Ovary (tissue), 9 donors: ENCODE data around the gene ROPN1B. TPM values are rescaled to one million over a fixed set of nuclear protein-coding genes. Genes with fewer than 3 reads are reported as not detected.

Source experiments
- DNase-seq, 5 donors: peaks; one replicate each; pipeline ENCODE4 v3.0.0-alpha.2; 2019 to 2020
- H3K27ac ChIP-seq, 2 donors: fragments of 200-600 bp; one replicate each; pipeline versions ENCODE4 v1.5.1 to v1.8.0; 2019 to 2022
- H3K27me3 ChIP-seq: fragments of 200-600 bp; one replicate; pipeline ENCODE4 v1.8.0; 2022
- H3K36me3 ChIP-seq: fragments of 200-600 bp; sonication (generic); one replicate; pipeline ENCODE4 v1.5.1; 2019
- H3K4me1 ChIP-seq: one replicate; pipeline ENCODE4 v1.8.1; 2013; ENCODE audit warnings: mild to moderate bottlenecking, moderate library complexity; ENCODE audit not compliant: insufficient read depth
- H3K4me3 ChIP-seq: fragments of 200-600 bp; sonication (generic); one replicate; pipeline ENCODE4 v1.5.1; 2017
- H3K9me3 ChIP-seq, 2 donors: fragments of 200-600 bp in 1 of 2; sonication (generic) in 1 of 2; one replicate each; pipeline versions ENCODE4 v1.5.1 to v1.8.1; 2013 to 2019; ENCODE audit warnings: mild to moderate bottlenecking in 1 of 2, moderate library complexity in 1 of 2
- EP300 ChIP-seq: sonication (generic); formaldehyde crosslinking; IDR thresholded peaks from one replicate; pipeline ENCODE4 v1.6.1; 2017; ENCODE audit warnings: antibody characterized with exemption
- POLR2A ChIP-seq: fragments of 450-650 bp; IDR thresholded peaks from one replicate; pipeline ENCODE4 v1.6.1; 2017; ENCODE audit warnings: antibody characterized with exemption, mild to moderate bottlenecking, moderate library complexity
- whole genome bisulfite sequencing, 3 donors: extraction: QIAGEN DNeasy Blood & Tissue Kit in 1 of 3; methylation state at CpG; one replicate each; pipeline versions ENCODE4 v1.1.5 to v1.1.7; 2013 to 2017; 5-methylcytosine and 5-hydroxymethylcytosine counted together
- intact Hi-C, 4 donors: fragments of 100-400 bp; cut with DNase I; formaldehyde crosslinking; loops; one replicate each; pipeline versions ENCODE4 v1.11.0 to v1.15.1; 2022 to 2023
- polyA plus RNA-seq, 2 donors: library from polyadenylated mRNA; stranded (reverse); fragments of 200-250 nt in 1 of 2; fragments of 350-450 nt in 1 of 2; fragmentation: Illumina TruSeq in 1 of 2; extraction: RNeasy Lipid Tissue Mini Kit (QIAGEN cat#74804) in 1 of 2; gene quantifications; one replicate each; pipeline ENCODE4 v1.2.3, GENCODE V29; 2013 to 2014
- total RNA-seq, 7 donors: library from RNA; depleted of rRNA in 2 of 7; stranded (reverse); fragments of >200 nt in 2 of 7; fragmentation: NEBNext Ultra II Directional in 3 of 7; extraction: Animal tissue kit (Norgen Biotek cat#: 25700) in 3 of 7; gene quantifications; one replicate each; pipeline versions ENCODE4 v1.1.0 to v1.2.4, GENCODE V29; 2016 to 2023
- TF ChIP-seq, protein P1 (sequence below), 3 donors: fragments of 450-650 bp in 2 of 3; fragments of 200-600 bp in 1 of 3; IDR thresholded peaks; one replicate each; pipeline versions ENCODE4 v1.5.1 to v1.8.0; 2016 to 2022; ENCODE audit warnings: antibody characterized with exemption in 3 of 3, mild to moderate bottlenecking in 1 of 3
- donor health status: DM: no; HTN: no; CAD: no; lungs with moderate emphysema.
- donor health status: DM: no; HTN: no; CAD: no.
- donor health status: Bipolar disorder and iron deficiency.
- donor health status: DM: yes; HTN: yes; CAD: no.
- donor health status: DM: no; HTN: no; CAD: no.
- donor health status: DM: yes; HTN: yes; CAD: no.

ROPN1B gene
- total and polyA plus RNA-seq, 9 donors: 0.23 TPM; not detected in 8

GRCh38 chr3:126018995-126019394 is 50.0 kb downstream of the ROPN1B start:
- no peaks in the 10 kb centered on the region for H3K36me3 ChIP-seq
- no peaks in the 10 kb centered on the region for H3K9me3 ChIP-seq
- H3K4me1 ChIP-seq: no peaks in the 10 kb centered on the region
- H3K27me3 ChIP-seq: no peaks in the 10 kb centered on the region
- no peak overlapping the region for H3K4me3 ChIP-seq
- intact Hi-C loops: no loop called here
- 91 to 97% (median 91%) methylated on average over 7 of the region's 7 CpGs for WGBS, 3 donors
- TF ChIP-seq EP300: no peak
- TF ChIP-seq POLR2A: no peak
- TF ChIP-seq, protein P1, sequence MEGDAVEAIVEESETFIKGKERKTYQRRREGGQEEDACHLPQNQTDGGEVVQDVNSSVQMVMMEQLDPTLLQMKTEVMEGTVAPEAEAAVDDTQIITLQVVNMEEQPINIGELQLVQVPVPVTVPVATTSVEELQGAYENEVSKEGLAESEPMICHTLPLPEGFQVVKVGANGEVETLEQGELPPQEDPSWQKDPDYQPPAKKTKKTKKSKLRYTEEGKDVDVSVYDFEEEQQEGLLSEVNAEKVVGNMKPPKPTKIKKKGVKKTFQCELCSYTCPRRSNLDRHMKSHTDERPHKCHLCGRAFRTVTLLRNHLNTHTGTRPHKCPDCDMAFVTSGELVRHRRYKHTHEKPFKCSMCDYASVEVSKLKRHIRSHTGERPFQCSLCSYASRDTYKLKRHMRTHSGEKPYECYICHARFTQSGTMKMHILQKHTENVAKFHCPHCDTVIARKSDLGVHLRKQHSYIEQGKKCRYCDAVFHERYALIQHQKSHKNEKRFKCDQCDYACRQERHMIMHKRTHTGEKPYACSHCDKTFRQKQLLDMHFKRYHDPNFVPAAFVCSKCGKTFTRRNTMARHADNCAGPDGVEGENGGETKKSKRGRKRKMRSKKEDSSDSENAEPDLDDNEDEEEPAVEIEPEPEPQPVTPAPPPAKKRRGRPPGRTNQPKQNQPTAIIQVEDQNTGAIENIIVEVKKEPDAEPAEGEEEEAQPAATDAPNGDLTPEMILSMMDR (IDR thresholded peaks at IDR 0.05): no peak
- no peak for DNase-seq
- H3K27ac ChIP-seq: no peak overlapping the region

DNA sequence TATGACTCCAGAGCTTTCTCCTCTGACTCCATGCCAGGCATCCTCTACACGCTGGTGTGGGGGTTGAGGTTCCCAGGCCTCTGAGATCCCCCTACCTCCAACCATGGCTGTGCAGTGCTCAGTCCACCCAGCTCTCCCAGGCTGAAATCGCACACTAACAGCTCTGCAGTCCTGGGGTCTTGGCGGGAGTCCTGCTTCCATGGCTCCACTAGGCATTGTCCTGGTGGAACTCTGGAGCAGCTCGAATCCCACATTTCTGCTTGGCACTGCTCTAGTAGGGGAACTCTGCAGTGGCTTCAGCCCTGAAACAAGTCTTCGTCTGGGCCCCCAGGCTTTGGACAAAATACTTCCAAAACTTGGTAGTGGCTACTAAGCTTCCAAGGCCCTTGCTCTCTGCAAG is 50.7 kb downstream of the ROPN1B start:
- no peak for DNase-seq
- Histone ChIP-seq H3K36me3 (no peaks in the 10 kb centered on the region), H3K27ac (no peak overlapping the region), H3K4me3 (no peak overlapping the region), H3K9me3 (no peaks in the 10 kb centered on the region), H3K27me3 (no peaks in the 10 kb centered on the region), H3K4me1 (no peaks in the 10 kb centered on the region)
- intact Hi-C loops: no loop called here
- TF ChIP-seq POLR2A (no peak), EP300 (no peak)
- TF ChIP-seq, protein P1 (IDR thresholded peaks at IDR 0.05): no peak
- 74 to 97% (median 93%) methylated on average over 5 of the region's 5 CpGs for WGBS, 3 donors

DNA sequence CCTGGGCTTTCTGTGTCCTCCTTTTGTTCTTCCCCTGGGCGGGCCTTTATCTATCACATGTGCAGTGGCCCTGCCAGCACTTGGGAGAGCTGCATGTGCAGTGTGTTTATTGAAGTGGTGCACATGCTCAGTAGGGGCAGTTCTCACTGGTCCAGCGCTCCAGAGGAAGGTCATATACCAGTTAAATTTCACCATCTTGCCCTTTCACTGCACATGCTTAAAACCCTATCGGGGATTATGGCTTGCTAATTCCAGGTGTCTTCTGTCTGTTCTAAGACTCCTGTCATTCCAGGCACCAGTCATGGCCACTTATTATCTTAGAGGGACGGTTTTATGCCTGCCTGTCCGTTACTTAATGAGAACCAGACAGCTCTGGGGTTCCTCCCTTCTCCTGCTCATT is 52.2 kb downstream of the ROPN1B start:
- Histone ChIP-seq H3K9me3 (no peaks in the 10 kb centered on the region), H3K27ac (no peak overlapping the region), H3K4me3 (no peak overlapping the region), H3K4me1 (no peaks in the 10 kb centered on the region), H3K27me3 (no peaks in the 10 kb centered on the region), H3K36me3 (no peaks in the 10 kb centered on the region)
- DNase-seq: no peak
- intact Hi-C loops: no loop called here
- WGBS, 3 donors: 51 to 64% (median 54%) methylated on average over 5 of the region's 5 CpGs
- TF ChIP-seq, protein P1 (IDR thresholded peaks at IDR 0.05): no peak
- TF ChIP-seq POLR2A (no peak), EP300 (no peak)

DNA sequence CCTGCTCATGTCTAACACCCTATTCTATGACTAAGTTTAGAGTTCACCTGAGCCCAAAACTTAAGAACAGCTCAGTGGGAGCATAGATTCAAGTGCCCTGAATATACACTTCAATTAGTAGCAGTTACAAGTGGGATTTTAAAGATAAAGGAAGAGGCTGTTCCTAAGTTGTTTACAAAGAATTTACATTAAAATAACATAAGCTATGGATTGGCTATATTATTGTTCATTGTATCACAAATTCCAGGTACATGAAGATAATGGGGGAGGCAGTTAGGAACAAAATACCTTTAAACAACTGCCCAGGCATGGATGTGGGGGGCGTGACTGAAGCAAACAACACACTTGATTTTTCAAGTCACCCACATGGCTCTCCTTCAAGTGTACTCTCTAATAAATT is 52.7 kb downstream of the ROPN1B start:
- no peaks in the 10 kb centered on the region for H3K27me3 ChIP-seq
- WGBS, 3 donors: 90 to 96% (median 91%) methylated on average over 1 of the region's 1 CpG
- no peaks in the 10 kb centered on the region for H3K36me3 ChIP-seq
- H3K9me3 ChIP-seq: no peaks in the 10 kb centered on the region
- H3K4me3 ChIP-seq: no peak overlapping the region
- H3K4me1 ChIP-seq: no peaks in the 10 kb centered on the region
- intact Hi-C loops: no loop called here
- TF ChIP-seq POLR2A (no peak), EP300 (no peak)
- TF ChIP-seq, protein P1 (IDR thresholded peaks at IDR 0.05): no peak
- no peak for DNase-seq
- H3K27ac ChIP-seq: no peak overlapping the region
